Spinal cord (tissue), 10 donors: ENCODE measurements around the gene CUL1. TPM values are rescaled to one million over a fixed set of nuclear protein-coding genes. Genes with fewer than 3 reads are reported as not detected.

Experiments
- DNase-seq, 6 donors: peaks; one replicate each; pipeline versions ENCODE4 v3.0.0 to v3.0.0-alpha.2; 2013 to 2015; ENCODE audit warnings: low spot score in 6 of 6, low read depth in 4 of 6
- H3K27ac ChIP-seq: one replicate; pipeline ENCODE4 v1.5.1; 2013; ENCODE audit warnings: low read depth, low read length, control low read depth
- H3K27me3 ChIP-seq: one replicate; pipeline ENCODE4 v1.6.1; 2013; ENCODE audit warnings: low read length; ENCODE audit not compliant: control insufficient read depth, insufficient read depth
- H3K36me3 ChIP-seq: one replicate; pipeline ENCODE4 v1.6.1; 2013; ENCODE audit warnings: low read length; ENCODE audit not compliant: control insufficient read depth, insufficient read depth
- H3K4me1 ChIP-seq: one replicate; pipeline ENCODE4 v1.6.1; 2013; ENCODE audit warnings: low read length; ENCODE audit not compliant: control insufficient read depth, insufficient read depth
- H3K4me3 ChIP-seq: one replicate; pipeline ENCODE4 v1.5.1; 2013; ENCODE audit warnings: low read depth, low read length, control low read depth
- H3K9me3 ChIP-seq: one replicate; pipeline ENCODE4 v1.6.1; 2013; ENCODE audit warnings: low read length; ENCODE audit not compliant: control insufficient read depth, insufficient read depth
- WGBS: methylation state at CpG from one replicate; pipeline ENCODE4 v1.1.5; 2013; ENCODE audit warnings: missing lambda C conversion rate; ENCODE audit not compliant: insufficient coverage; 5-methylcytosine and 5-hydroxymethylcytosine counted together
- polyA plus RNA-seq, 2 donors: library from polyadenylated mRNA; unstranded; fragments of 120-200 nt; gene quantifications; one replicate each; pipeline ENCODE4 v1.2.1, GENCODE V29; 2013; ENCODE audit not compliant: insufficient read length in 2 of 2
- total RNA-seq, 2 donors: library from RNA; depleted of rRNA in 1 of 2; stranded (reverse); fragments of 120-200 nt in 1 of 2; fragments of >200 nt in 1 of 2; gene quantifications; one replicate each; pipeline versions ENCODE4 v1.2.3 to v1.2.4, GENCODE V29; 2013 to 2014
- donor health status: healthy.

The CUL1 gene
- total and polyA plus RNA-seq, 4 donors, result 48.4 to 61.4 (median 53.1) TPM

GRCh38 chr7:148711191-148712102 is 12.7 kb downstream of the CUL1 start:
- WGBS, result 66% methylated on average over 5 of the region's 16 CpGs
- peaks cover 2% of the 10 kb centered on the region for H3K4me1 ChIP-seq
- no peaks in the 10 kb centered on the region for H3K36me3 ChIP-seq
- no peaks in the 10 kb centered on the region for H3K27me3 ChIP-seq
- no peak for DNase-seq
- H3K4me3 ChIP-seq, result no peak overlapping the region
- no peak overlapping the region for H3K27ac ChIP-seq
- H3K9me3 ChIP-seq, result no peaks in the 10 kb centered on the region

GRCh38 chr7:148712678-148713329 is 14.1 kb downstream of the CUL1 start:
- no peaks in the 10 kb centered on the region for H3K36me3 ChIP-seq
- DNase-seq, result no peak
- no peak overlapping the region for H3K27ac ChIP-seq
- no peaks in the 10 kb centered on the region for H3K9me3 ChIP-seq
- 100% methylated on average over 1 of the region's 4 CpGs for WGBS
- no peaks in the 10 kb centered on the region for H3K27me3 ChIP-seq
- H3K4me3 ChIP-seq, result no peak overlapping the region
- H3K4me1 ChIP-seq, result peaks cover 2% of the 10 kb centered on the region

DNA sequence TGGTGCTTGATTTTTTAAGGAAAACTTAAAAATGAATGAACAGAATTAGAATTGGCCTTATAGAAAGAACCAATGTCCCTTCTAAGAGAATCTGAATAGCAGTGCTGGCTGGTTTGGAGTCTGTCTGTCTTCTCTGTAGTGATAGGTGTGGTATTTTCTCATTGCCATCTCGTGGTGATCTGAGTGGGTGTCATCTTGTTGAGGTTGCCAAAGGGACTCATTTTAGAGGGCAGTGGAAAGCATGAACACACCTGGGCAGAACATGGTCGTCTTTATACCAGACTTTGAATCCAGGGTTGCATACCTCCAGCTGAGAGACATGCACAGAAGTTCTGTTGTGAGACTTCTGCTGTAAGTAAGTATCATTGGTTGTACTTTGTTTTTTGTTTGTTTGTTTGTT is 15.8 kb downstream of the CUL1 start:
- Histone ChIP-seq H3K36me3 (no peaks in the 10 kb centered on the region), H3K27me3 (no peaks in the 10 kb centered on the region), H3K9me3 (no peaks in the 10 kb centered on the region), H3K4me1 (peaks cover 2% of the 10 kb centered on the region), H3K27ac (no peak overlapping the region), H3K4me3 (no peak overlapping the region)
- 91% methylated on average over 2 of the region's 2 CpGs for WGBS
- DNase-seq, result no peak

DNA sequence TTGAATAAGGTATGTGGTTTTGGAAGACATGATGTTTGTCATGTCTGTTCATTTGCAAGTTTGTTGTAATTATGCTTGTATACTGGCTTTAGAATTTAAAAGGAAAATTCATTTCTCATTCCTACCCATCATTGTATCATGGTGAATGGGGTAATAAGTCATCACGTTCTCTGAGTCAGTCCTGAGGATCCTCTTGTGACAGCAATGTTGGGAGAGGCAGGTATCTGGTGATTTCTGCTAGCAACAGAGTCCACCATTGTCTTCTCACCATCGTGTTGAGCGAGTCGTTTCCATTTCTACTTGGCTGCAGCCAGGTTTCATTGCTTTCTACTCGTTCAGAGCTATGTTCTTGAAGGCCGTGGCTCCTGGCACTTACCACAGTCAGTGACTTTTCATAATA is 16.3 kb downstream of the CUL1 start:
- H3K4me1 ChIP-seq, result peaks cover 2% of the 10 kb centered on the region
- WGBS, result 86% methylated on average over 5 of the region's 6 CpGs
- no peak overlapping the region for H3K4me3 ChIP-seq
- no peaks in the 10 kb centered on the region for H3K9me3 ChIP-seq
- DNase-seq, result no peak
- no peak overlapping the region for H3K27ac ChIP-seq
- no peaks in the 10 kb centered on the region for H3K27me3 ChIP-seq
- no peaks in the 10 kb centered on the region for H3K36me3 ChIP-seq

DNA sequence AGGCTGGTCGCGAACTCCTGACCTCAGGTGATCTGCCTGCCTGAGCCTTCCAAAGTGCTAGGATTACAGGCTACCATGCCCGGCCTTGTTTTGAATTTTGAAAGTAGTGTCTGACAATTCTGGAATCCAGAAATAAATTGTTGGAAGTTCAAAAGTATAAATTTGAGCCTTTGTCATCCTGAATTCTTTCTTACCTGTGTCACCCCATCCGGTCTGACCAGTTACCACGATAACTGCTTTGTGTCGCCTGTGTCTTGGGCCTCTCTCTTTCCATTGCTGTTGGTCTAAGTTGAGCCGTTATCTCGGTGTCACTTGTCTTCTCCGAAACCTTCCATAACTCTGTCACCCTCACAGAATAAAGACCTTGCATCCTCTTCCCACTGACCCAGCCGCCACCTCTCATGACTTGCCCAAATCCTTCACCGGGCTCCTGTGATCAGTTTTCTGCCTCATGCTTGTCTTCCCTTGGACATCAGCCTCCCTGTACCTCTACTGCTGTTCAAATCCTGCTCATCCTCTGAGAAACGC is 18.6 kb downstream of the CUL1 start:
- WGBS, result 97% methylated on average over 12 of the region's 12 CpGs
- H3K4me1 ChIP-seq, result peaks cover 2% of the 10 kb centered on the region
- H3K9me3 ChIP-seq, result no peaks in the 10 kb centered on the region
- no peaks in the 10 kb centered on the region for H3K36me3 ChIP-seq
- no peak for DNase-seq
- H3K4me3 ChIP-seq, result no peak overlapping the region
- H3K27me3 ChIP-seq, result no peaks in the 10 kb centered on the region
- H3K27ac ChIP-seq, result no peak overlapping the region

DNA sequence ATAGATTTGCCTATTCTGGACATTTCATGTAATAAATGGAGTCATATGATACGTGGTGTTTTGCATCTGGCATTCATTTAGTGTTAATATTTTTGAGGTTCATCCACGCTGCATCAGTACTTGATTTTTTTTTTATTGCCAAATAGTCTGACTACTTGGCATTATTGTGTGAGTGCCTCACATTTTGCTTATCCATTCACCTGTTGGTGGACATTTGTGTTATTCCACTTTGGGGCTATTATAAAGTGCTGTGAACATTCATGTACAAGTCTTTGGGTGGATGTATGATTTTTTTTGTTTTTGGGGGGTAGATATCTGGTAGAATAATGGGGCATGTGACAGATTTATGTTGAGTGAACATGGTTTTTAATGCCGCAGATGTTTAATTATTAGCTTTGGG is 19.7 kb downstream of the CUL1 start:
- no peak for DNase-seq
- 85% methylated on average over 2 of the region's 3 CpGs for WGBS
- Histone ChIP-seq H3K36me3 (no peaks in the 10 kb centered on the region), H3K9me3 (no peaks in the 10 kb centered on the region), H3K27me3 (no peaks in the 10 kb centered on the region), H3K4me1 (peaks cover 5% of the 10 kb centered on the region), H3K4me3 (no peak overlapping the region), H3K27ac (no peak overlapping the region)

DNA sequence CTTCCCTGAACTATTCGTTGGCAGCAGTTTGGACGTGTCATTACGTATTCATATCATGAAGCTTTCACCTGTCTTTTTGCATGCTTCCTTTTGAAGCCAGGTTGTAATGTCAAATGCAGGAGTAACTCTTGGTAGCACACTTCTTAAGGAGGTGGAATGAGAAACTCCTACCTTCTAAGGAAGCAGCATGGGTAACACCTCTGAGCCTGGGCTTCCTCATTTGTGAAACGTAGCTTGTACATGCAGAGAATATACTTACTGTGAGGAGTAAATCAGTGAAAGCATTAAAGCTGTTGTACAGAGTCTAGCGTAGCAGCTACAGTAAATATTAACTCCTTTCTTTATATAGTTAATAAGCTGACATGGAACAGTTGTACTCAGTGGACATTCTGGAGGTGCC is 21.1 kb downstream of the CUL1 start:
- Histone ChIP-seq H3K4me1 (peaks cover 2% of the 10 kb centered on the region), H3K27me3 (no peaks in the 10 kb centered on the region), H3K9me3 (no peaks in the 10 kb centered on the region), H3K27ac (no peak overlapping the region), H3K4me3 (no peak overlapping the region), H3K36me3 (no peaks in the 10 kb centered on the region)
- WGBS, result no CpG with 5 or more reads among the region's 5 CpGs
- DNase-seq, result no peak

GRCh38 chr7:148720472-148720871 is 21.8 kb downstream of the CUL1 start:
- no peak for DNase-seq
- WGBS, result 96% methylated on average over 3 of the region's 5 CpGs
- H3K4me1 ChIP-seq, result peaks cover 8% of the 10 kb centered on the region
- H3K27ac ChIP-seq, result no peak overlapping the region
- no peaks in the 10 kb centered on the region for H3K9me3 ChIP-seq
- peaks cover 3% of the 10 kb centered on the region for H3K36me3 ChIP-seq
- no peaks in the 10 kb centered on the region for H3K27me3 ChIP-seq
- no peak overlapping the region for H3K4me3 ChIP-seq

- Histone ChIP-seq H3K36me3 (peaks cover 3% of the 10 kb centered on the region), H3K4me3 (no peak overlapping the region), H3K4me1 (peaks cover 9% of the 10 kb centered on the region), H3K9me3 (no peaks in the 10 kb centered on the region), H3K27me3 (no peaks in the 10 kb centered on the region), H3K27ac (no peak overlapping the region)
- WGBS, result 100% methylated on average over 1 of the region's 3 CpGs
- no peak for DNase-seq
These were observed 22.7 kb downstream of the CUL1 start for GRCh38 chr7:148721390-148721789.
